H1 (cell line): ENCODE results near the gene MIXL1.

Source experiments
- CREB1 ChIP-seq: IDR thresholded peaks from 2 replicates; pipeline ENCODE4 v1.6.1; 2012; ENCODE audit warnings: inconsistent platforms
- KDM4A ChIP-seq: IDR thresholded peaks from one replicate; pipeline ENCODE4 v1.7.1; 2012; ENCODE audit warnings: low read depth, mild to moderate bottlenecking, moderate library complexity, low read length, inconsistent platforms; ENCODE audit not compliant: severe bottlenecking
- PHF8 ChIP-seq: fragments of 200-600 bp; sonication (generic); conservative IDR thresholded peaks from 2 replicates; pipeline ENCODE4 v1.7.1; 2012; ENCODE audit warnings: low read depth, mild to moderate bottlenecking, inconsistent platforms, low read length, moderate library complexity
- POLR2A ChIP-seq, 2 experiments: IDR thresholded peaks; 1 replicate in 1 of 2; 2 replicates in 1 of 2; pipeline ENCODE4 v1.6.1; 2011; ENCODE audit warnings: low read depth in 2 of 2, low read length in 2 of 2, mild to moderate bottlenecking in 2 of 2; ENCODE audit errors: control extremely low read depth in 1 of 2
- POLR2AphosphoS5 ChIP-seq: IDR thresholded peaks from 2 replicates; pipeline ENCODE4 v1.6.1; 2011; ENCODE audit warnings: low read depth, low read length
- RXRA ChIP-seq: IDR thresholded peaks from 2 replicates; pipeline ENCODE4 v1.6.1; 2011; ENCODE audit warnings: low read depth, mild to moderate bottlenecking, low read length, moderate library complexity; ENCODE audit not compliant: insufficient read depth
- SIN3A ChIP-seq, 2 experiments: IDR thresholded peaks in 1 of 2; conservative IDR thresholded peaks in 1 of 2; 2 replicates each; pipeline ENCODE4 v1.6.1; 2011 to 2012; ENCODE audit warnings: low read length in 2 of 2, improper control_type of control experiment in 1 of 2, low read depth in 1 of 2, mild to moderate bottlenecking in 1 of 2
- TF ChIP-seq, protein P1 (sequence below), 3 experiments: IDR thresholded peaks; 1 replicate in 2 of 3; 2 replicates in 1 of 3; pipeline versions ENCODE4 v1.5.1 to v1.6.1; 2011; ENCODE audit warnings: low read length in 3 of 3, mild to moderate bottlenecking in 3 of 3, inconsistent platforms in 2 of 3, low read depth in 1 of 3, moderate library complexity in 1 of 3; ENCODE audit not compliant: insufficient read depth in 1 of 3; ENCODE audit errors: control extremely low read depth in 1 of 3
- TF ChIP-seq, protein P2 (sequence below): IDR thresholded peaks from 2 replicates; pipeline ENCODE4 v1.6.1; 2011; ENCODE audit warnings: low read length, improper control_type of control experiment
- TF ChIP-seq, protein P3 (sequence below): IDR thresholded peaks from 2 replicates; pipeline ENCODE4 v1.6.1; 2012; ENCODE audit warnings: low read length, inconsistent platforms

DNA sequence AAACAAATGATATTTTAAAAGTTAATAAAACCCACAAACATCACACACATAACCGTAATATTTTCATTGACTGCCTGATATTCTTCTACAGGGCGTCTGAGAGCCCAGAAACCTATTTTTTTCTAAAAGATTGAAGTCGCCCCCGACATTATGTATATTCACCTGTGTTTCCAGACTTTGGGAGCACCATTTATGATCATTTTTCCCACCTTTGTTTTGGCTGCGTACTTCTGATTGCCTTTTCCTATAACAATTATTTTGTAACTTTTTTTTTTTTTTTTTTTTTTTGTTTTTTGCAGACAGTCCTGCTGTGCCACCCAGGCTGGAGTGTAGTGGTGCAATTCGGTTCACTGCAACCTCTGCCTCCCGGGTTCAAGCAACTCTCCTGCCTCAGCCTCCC is 36.1 kb upstream of the MIXL1 start:
- no peak for TF ChIP-seq POLR2AphosphoS5
- TF ChIP-seq, protein P1, sequence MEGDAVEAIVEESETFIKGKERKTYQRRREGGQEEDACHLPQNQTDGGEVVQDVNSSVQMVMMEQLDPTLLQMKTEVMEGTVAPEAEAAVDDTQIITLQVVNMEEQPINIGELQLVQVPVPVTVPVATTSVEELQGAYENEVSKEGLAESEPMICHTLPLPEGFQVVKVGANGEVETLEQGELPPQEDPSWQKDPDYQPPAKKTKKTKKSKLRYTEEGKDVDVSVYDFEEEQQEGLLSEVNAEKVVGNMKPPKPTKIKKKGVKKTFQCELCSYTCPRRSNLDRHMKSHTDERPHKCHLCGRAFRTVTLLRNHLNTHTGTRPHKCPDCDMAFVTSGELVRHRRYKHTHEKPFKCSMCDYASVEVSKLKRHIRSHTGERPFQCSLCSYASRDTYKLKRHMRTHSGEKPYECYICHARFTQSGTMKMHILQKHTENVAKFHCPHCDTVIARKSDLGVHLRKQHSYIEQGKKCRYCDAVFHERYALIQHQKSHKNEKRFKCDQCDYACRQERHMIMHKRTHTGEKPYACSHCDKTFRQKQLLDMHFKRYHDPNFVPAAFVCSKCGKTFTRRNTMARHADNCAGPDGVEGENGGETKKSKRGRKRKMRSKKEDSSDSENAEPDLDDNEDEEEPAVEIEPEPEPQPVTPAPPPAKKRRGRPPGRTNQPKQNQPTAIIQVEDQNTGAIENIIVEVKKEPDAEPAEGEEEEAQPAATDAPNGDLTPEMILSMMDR (IDR thresholded peaks at IDR 0.05; ENCODE audit: control extremely low read depth in 1 of 3, insufficient read depth in 1 of 3, low read depth in 1 of 3, low read length in 3 of 3): no peak
- no peak for TF ChIP-seq CREB1
- TF ChIP-seq KDM4A: no peak
- TF ChIP-seq PHF8: no peak
- TF ChIP-seq POLR2A (IDR thresholded peaks at IDR 0.05; ENCODE audit: control extremely low read depth in 1 of 2, low read depth in 2 of 2, low read length in 2 of 2): no peak
- TF ChIP-seq, protein P2, sequence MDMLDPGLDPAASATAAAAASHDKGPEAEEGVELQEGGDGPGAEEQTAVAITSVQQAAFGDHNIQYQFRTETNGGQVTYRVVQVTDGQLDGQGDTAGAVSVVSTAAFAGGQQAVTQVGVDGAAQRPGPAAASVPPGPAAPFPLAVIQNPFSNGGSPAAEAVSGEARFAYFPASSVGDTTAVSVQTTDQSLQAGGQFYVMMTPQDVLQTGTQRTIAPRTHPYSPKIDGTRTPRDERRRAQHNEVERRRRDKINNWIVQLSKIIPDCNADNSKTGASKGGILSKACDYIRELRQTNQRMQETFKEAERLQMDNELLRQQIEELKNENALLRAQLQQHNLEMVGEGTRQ: no peak
- TF ChIP-seq RXRA: no peak
- TF ChIP-seq, protein P3, sequence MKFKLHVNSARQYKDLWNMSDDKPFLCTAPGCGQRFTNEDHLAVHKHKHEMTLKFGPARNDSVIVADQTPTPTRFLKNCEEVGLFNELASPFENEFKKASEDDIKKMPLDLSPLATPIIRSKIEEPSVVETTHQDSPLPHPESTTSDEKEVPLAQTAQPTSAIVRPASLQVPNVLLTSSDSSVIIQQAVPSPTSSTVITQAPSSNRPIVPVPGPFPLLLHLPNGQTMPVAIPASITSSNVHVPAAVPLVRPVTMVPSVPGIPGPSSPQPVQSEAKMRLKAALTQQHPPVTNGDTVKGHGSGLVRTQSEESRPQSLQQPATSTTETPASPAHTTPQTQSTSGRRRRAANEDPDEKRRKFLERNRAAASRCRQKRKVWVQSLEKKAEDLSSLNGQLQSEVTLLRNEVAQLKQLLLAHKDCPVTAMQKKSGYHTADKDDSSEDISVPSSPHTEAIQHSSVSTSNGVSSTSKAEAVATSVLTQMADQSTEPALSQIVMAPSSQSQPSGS: no peak
- no peak for TF ChIP-seq SIN3A (conservative IDR thresholded peaks at IDR 0.05 in 1 of 2, IDR thresholded peaks at IDR 0.05 in 1 of 2; ENCODE audit: low read depth in 1 of 2, low read length in 2 of 2)
